MG63 (cell line): ENCODE results near the gene CCDC80. TPM values are rescaled to one million over a fixed set of nuclear protein-coding genes. Genes with fewer than 3 reads are reported as not detected.
A peak's percentile ranks its signal among the peaks of the same experiment; 100 is the strongest.
"Not testable (repeated sequence)": the region's sequence is repeated elsewhere in the genome, so short reads cannot be mapped to it uniquely, and the experiment has no call there.

ENCODE experiments used
- DNase-seq: peaks from one replicate; pipeline ENCODE4 v3.0.0-alpha.2; 2020
- H3K27me3 ChIP-seq: fragments of 250-450 bp; sonication (Bioruptor Pico); 2 replicates; pipeline ENCODE4 v1.5.1; 2020; ENCODE audit warnings: mild to moderate bottlenecking, moderate library complexity
- H3K36me3 ChIP-seq: fragments of 250-450 bp; sonication (Bioruptor Pico); 2 replicates; pipeline ENCODE4 v1.5.1; 2020; ENCODE audit warnings: mild to moderate bottlenecking, moderate library complexity
- H3K4me3 ChIP-seq: fragments of 250-450 bp; sonication (Bioruptor Pico); 2 replicates; pipeline ENCODE4 v1.5.1; 2020; ENCODE audit warnings: mild to moderate bottlenecking, moderate library complexity
- H3K9me3 ChIP-seq: fragments of 250-450 bp; sonication (Bioruptor Pico); 2 replicates; pipeline ENCODE4 v1.5.1; 2020; ENCODE audit warnings: mild to moderate bottlenecking, moderate library complexity
- total RNA-seq: library from RNA; depleted of rRNA; stranded (reverse); fragments of >200 nt; shearing (Covaris generic); gene quantifications from 2 replicates; pipeline ENCODE4 v1.2.3, GENCODE V29; 2014; ENCODE audit warnings: low replicate concordance

The CCDC80 gene
- total RNA-seq, 1 experiment from 2014 or later: 240 TPM

DNA sequence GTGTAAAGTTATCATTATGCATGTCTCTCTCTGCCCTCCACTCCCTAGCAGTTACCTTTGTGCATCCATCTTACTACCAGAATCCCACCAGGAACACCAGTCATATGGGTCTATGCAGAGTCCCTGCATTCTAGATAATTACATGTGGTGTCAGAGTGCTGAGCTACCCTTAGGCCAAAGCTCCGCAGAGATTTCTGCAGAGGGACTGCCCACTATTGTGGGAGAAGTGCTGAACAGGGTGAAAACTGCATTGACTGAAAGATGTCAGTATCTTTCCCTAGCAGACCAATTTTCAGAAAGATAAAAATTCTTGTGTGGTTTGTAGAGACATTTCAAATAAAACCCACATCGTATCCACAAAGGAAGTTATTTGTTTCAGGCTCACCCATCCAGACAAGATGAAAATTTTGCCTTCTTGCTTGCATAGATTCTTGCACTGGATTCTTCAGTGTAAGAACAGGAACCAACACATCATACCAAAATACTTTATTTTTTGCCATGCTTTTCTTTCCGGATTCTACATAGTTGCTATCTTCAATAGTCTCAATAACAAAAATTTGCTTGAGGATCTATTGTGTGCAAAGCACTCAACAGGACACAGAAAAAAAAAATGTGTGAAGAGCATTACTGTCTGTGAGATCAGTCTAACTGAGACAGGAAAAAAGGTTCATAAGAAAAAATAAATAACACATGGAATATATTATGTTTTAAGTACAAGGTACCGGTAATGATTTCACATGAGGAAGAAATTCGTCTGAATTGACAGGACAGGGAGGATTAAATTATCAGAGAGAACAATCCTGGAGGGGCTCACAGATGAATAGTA, 32.0 kb upstream of the CCDC80 start:
- DNase-seq: no peak
- H3K36me3 ChIP-seq: no peaks in the 10 kb centered on the region
- H3K4me3 ChIP-seq: no peak overlapping the region
- H3K9me3 ChIP-seq: 0 out of 2 replicates have a peak, but pooled peaks cover 2% of the 10 kb centered on the region
- no peaks in the 10 kb centered on the region for H3K27me3 ChIP-seq

DNA sequence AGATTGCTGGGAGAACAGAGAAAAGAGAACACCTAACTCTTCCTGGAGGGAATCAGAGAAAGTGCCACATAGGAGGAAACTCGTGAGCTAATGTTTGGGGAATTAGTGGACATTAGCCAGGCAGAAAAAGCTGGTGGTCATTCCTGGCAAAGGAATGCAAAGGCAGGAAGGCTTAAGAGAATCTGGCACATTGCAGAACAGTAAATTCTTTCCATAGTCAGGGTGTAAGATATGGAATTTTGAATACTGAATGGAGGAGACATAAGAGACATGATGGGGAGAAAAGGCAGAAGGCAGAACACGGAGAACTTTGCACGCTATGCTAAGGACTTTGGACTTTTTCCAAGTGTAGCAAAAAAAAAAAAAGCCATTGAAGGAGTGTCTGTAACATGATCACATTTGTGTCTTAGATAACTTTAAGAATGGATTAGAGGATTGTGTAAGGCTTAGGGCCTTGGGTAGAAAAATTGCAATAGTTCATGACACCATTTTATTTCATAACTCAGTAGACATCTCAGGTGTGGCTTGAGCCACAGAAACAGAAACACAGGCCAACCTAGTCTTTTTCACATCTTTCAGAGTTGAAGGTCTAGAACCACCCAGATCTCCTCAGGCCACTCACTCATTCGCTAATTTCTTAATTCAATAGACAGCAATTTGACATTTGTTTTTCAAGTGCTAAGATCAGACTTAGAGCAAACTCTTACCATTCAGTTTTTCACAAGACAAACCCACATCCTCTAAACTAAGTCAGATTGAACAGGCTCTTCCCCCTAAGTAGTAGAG, 31.2 kb upstream of the CCDC80 start:
- no peak overlapping the region for H3K4me3 ChIP-seq
- DNase-seq: peak; percentile 82
- 0 out of 2 replicates have a peak, but pooled peaks cover 2% of the 10 kb centered on the region for H3K9me3 ChIP-seq
- H3K27me3 ChIP-seq: no peaks in the 10 kb centered on the region
- H3K36me3 ChIP-seq: no peaks in the 10 kb centered on the region

DNA sequence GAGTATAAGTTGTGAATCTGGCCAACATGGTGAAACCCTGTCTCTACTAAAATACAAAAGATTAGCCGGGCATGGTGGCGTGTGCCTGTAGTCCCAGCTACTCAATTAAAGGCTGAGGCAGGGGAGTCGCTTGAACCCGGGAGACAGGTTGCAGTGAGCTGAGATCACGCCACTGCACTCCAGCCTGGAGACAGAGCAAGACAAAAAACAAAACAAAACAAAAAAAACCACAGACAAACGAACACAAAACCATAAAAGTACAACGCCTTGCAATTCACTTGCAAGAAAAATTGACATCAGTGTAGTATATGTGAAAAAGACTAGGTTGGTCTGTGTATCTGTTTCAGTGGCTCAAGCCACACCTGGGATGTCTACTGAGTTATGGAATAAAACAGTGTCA, 29.9 kb upstream of the CCDC80 start:
- no peak for DNase-seq
- no peak overlapping the region for H3K4me3 ChIP-seq
- no peaks in the 10 kb centered on the region for H3K27me3 ChIP-seq
- peaks cover 6% of the 10 kb centered on the region for H3K9me3 ChIP-seq
- H3K36me3 ChIP-seq: no peaks in the 10 kb centered on the region; the same call in 1 of the 2 replicates

DNA sequence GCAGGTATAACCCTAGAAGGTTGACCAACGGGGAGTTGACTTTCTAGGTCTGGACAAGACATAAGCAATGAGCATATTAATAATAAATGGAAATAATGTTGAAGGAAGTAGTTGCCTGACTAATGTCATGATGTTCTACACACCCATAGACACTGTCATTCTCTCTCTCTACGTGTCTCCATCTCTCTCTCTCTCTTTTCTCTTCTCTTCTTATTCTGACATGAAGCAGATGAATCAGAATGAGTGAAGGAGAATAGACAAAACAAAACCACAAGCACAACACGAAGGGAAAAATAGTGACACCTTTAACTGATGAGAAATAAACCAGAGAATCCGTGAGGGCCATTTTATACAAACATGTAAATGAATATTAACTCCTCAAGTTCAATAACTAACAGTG, 26.7 kb upstream of the CCDC80 start:
- Histone ChIP-seq H3K9me3 (peaks cover 18% of the 10 kb centered on the region), H3K4me3 (no peak overlapping the region), H3K27me3 (no peaks in the 10 kb centered on the region), H3K36me3 (no peaks in the 10 kb centered on the region; the same call in 1 of the 2 replicates)
- DNase-seq: no peak

DNA sequence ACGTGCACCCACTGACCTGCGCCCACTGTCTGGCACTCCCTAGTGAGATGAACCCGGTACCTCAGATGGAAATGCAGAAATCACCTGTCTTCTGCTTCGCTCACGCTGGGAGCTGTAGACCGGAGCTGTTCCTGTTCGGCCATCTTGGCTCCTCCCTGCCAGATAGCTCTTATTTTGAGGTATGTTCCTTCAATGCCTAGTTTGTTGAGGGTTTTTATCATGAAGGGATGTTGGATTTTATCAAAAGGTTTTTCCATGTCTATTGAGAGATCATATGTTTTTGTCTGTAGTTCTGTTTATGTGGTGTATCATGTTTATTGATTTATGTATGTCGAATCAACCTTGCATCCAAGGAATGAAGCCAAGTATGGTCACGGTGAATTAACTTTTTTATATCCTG, 24.1 kb upstream of the CCDC80 start:
- not testable (repeated sequence) for DNase-seq, H3K27me3 ChIP-seq, H3K4me3 ChIP-seq, H3K36me3 ChIP-seq
- H3K9me3 ChIP-seq: peaks cover 21% of the 10 kb centered on the region

DNA sequence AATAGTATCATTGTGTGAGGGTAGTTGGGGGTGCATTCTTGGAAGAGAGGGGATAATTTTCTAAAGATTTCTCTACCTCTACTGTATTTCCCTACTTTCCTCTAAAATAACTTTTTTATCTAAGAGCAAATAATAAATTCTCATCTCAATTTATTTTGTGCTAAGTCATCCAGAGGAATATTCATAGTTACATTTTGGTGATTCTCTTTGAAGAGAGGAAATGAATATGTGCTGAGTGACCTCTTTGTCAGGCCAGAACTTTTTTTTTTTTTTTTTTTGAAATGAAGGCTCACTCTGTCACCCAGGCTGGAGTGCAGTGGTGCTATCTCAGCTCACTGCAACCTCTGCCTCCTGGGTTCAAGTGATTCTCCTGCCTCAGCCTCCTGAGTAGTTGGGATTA, 15.1 kb upstream of the CCDC80 start:
- Histone ChIP-seq H3K36me3 (peaks cover 4% of the 10 kb centered on the region; the same call in 1 of the 2 replicates), H3K9me3 (peaks cover 8% of the 10 kb centered on the region), H3K27me3 (no peaks in the 10 kb centered on the region), H3K4me3 (no peak overlapping the region)
- no peak for DNase-seq

DNA sequence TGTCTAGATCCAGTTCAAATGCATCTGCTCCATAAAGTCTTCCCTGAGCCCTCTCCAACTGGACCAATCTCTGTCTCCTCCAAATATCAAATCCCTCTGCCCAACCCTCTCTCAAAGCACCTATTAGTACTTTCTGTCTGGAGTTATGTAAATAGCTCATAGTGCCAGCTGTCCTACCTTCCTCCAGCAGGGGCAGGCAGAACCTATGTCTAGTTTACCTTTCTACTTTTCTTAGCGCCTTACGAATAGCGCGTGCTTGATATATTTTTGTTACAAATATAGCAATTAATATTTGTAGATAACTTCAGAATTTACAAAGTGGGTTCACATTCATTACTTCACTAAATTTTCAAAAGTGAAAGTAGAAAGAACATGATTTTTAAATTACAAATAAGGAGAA, 14.0 kb upstream of the CCDC80 start:
- no peak for DNase-seq
- Histone ChIP-seq H3K4me3 (no peak overlapping the region), H3K36me3 (peaks cover 4% of the 10 kb centered on the region; the same call in 1 of the 2 replicates), H3K27me3 (no peaks in the 10 kb centered on the region), H3K9me3 (peaks cover 8% of the 10 kb centered on the region)

DNA sequence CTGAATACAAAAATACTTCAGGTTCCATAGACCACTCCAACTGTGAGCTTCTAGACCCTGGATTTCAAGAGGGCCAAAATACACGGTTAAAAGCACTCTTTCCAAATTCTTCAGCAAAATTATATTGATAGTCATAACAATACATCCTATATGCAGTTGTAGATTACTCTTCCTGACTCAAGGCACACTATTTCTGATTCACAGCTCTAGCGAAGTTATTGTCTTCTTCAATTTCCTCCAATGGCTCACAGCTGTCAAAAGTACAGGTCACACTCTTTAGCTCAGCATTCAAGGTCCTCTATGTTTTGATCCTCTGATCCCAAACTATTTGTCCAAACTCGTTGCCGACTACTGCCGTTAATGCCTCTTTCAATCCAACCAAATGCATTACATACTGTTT, 13.5 kb upstream of the CCDC80 start:
- H3K36me3 ChIP-seq: peaks cover 4% of the 10 kb centered on the region; the same call in 1 of the 2 replicates

DNA sequence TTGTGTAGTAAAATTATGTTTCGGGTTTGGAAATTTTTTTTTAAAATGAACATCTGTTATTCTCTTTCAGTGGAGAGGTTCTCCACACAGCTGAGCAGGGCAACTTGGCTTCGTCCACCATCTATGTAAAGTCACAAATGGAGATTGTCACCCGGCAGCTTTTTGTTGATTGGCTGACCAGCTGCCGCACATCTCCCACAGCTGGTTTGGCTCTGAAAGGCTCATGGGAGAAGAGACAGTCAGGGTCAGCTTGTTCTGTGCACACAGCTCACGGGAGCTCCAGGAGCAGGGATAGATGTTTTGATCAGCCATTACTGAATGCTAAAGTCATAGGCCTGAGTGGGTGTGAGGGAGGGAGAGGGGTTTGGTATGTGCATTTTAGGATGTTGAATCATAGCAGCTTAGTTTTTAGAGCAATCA, 12.9 kb upstream of the CCDC80 start:
- Histone ChIP-seq H3K4me3 (no peak overlapping the region), H3K27me3 (no peaks in the 10 kb centered on the region), H3K36me3 (peaks cover 4% of the 10 kb centered on the region; the same call in 1 of the 2 replicates), H3K9me3 (peaks cover 8% of the 10 kb centered on the region)
- DNase-seq: peak; percentile 88

More for the DNA sequence above, 13.5 kb upstream of the CCDC80 start:
- no peak for DNase-seq
- H3K9me3 ChIP-seq: peaks cover 8% of the 10 kb centered on the region
- no peaks in the 10 kb centered on the region for H3K27me3 ChIP-seq
- H3K4me3 ChIP-seq: no peak overlapping the region

DNA sequence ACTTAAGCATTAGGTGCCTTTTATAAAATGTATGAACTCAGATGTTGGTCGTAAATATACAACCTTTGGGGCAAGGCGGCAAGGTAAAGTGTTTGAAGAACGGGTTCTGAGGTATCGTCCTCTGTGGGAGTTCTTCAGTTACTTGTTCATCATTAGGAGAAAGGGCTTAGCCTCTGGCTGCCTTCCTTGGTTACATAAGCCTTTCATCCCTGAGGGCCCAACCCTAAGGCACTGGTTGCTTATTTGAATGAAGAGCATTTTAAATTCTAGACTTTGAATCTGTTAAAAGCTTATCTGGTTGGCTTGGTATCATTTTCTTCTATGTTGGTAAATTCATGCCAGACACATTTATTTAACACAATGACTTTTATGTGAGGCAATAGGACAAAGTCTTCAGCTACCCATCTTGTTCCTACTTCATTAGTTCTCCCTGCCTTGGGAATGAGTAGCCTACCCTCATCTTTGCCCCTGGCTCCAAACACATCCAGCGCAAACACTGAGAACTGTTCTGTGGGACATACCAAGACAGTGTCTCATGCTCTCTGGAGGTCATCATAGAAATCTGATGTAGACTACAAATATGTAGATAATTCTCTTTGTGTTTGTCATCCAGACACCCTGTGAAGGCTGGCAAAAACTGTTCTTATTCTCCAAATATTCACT, 12.4 kb upstream of the CCDC80 start:
- H3K9me3 ChIP-seq: peaks cover 5% of the 10 kb centered on the region
- H3K36me3 ChIP-seq: peaks cover 4% of the 10 kb centered on the region; the same call in 1 of the 2 replicates
- no peaks in the 10 kb centered on the region for H3K27me3 ChIP-seq
- DNase-seq: peak; percentile 89
- H3K4me3 ChIP-seq: no peak overlapping the region

DNA sequence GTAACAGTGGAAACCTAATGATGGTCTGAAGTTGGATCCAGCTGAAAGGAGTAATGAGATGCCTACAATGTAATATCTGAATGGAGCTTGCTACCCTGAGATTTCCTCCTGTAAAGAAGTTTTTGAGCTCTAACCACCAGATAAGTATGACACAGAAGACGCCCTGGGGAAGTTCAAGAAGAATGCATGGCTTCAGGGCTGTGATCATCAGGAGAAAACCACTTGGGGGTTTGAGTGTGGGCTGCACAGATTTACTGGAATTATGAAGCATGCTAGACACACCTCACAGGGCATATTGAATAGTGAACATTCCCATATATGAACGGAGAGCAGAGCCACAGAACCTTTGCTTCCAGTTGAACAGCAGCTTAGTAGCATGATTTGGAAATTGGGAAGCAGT, 10.6 kb upstream of the CCDC80 start:
- H3K4me3 ChIP-seq: no peak overlapping the region
- no peaks in the 10 kb centered on the region for H3K9me3 ChIP-seq
- DNase-seq: no peak
- no peaks in the 10 kb centered on the region for H3K27me3 ChIP-seq
- no peaks in the 10 kb centered on the region for H3K36me3 ChIP-seq

DNA sequence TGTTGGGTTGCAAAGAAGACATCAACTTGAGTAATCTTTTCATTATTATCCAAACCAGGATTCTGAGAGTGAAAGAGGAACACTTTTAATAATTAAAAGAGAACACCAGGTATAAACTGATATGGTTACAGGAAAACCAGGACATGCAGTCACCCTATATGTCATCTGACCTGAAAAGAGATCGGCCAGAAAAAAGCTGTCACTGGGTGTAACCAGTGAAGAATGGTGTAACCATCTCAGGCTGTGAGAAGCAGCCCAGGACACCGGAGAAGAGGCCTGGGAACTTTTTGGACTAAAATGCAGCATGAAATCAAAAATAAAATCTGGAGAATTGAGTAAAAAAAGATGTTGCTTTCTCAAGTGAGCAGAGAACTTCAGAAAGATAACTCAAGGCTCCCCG, 10.1 kb upstream of the CCDC80 start:
- H3K36me3 ChIP-seq: no peaks in the 10 kb centered on the region
- no peaks in the 10 kb centered on the region for H3K27me3 ChIP-seq
- H3K4me3 ChIP-seq: no peak overlapping the region
- DNase-seq: no peak
- H3K9me3 ChIP-seq: no peaks in the 10 kb centered on the region

DNA sequence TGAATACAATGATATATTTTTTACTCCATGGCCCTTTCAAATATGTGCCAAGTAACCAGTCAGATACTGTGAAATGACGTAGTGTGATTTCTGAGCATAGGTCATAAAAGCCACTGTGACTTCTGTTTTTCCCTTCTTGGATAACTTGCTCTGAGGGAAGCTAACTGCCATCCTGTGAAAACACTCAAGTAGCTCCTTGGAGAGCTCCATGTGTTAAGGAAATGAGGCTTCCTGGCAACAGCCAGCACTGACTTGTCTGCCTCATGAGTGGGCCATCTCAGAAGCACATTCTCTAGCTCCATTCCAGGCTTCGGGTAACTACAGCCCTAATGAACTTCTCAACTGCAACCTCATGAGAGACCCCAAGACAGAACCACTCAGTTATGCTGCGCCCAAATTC, 9.5 kb upstream of the CCDC80 start:
- Histone ChIP-seq H3K9me3 (no peaks in the 10 kb centered on the region), H3K4me3 (no peak overlapping the region), H3K27me3 (no peaks in the 10 kb centered on the region), H3K36me3 (no peaks in the 10 kb centered on the region)
- no peak for DNase-seq

DNA sequence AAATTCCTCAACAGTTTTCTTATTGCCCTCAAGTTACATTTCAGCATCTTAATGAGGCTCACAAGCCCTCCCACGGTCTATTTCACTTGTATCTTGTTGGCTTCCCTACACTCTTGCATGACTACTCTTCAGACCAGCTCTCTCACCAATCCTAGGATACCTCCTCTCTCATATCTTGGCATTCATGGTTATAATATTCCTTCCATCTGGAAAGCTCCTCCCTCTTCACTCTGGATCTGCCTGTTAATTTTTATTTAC, 8.5 kb upstream of the CCDC80 start:
- no peak overlapping the region for H3K4me3 ChIP-seq
- no peaks in the 10 kb centered on the region for H3K9me3 ChIP-seq
- DNase-seq: peak; percentile 75
- H3K36me3 ChIP-seq: no peaks in the 10 kb centered on the region
- H3K27me3 ChIP-seq: no peaks in the 10 kb centered on the region

DNA sequence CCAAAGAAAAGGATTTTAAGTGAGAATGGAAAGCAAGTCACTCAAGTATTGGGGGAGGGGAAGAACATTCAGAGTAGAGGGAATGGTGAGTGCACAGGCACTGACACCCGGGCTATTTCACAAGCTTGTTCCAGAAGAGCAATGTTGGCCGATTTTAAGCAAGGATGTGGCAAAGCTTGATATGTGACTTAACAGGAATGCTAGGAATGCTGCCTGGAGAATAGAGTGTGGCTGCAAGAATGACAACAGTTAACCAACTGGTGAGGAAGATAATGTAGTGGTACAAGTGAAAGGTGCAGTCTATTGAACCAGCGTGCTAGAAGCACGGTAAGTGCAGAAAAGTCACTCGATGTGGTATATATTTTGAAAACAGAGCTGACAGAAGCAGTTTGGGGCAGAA, 6.2 kb upstream of the CCDC80 start:
- DNase-seq: peak; percentile 71
- no peaks in the 10 kb centered on the region for H3K9me3 ChIP-seq
- no peaks in the 10 kb centered on the region for H3K36me3 ChIP-seq
- H3K27me3 ChIP-seq: no peaks in the 10 kb centered on the region
- no peak overlapping the region for H3K4me3 ChIP-seq

DNA sequence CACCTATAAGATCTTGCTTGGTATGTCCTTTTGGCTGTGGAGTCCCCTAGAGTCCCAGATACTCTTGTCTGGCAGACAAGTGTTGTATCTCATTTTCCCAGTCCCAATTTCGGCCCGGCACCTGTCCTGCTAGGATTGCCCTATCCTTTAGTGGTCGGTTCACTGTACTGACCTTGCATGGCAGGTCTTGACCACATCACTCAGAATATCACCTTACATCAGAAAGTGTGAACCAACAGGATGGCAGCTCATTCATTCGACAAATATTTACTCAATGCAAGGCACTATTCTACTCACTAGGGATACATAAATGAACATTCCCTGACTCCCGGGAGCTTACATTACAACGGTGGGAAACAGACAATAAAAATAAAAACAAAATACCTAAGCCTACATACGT, 5.7 kb upstream of the CCDC80 start:
- H3K27me3 ChIP-seq: no peaks in the 10 kb centered on the region
- H3K9me3 ChIP-seq: no peaks in the 10 kb centered on the region
- no peaks in the 10 kb centered on the region for H3K36me3 ChIP-seq
- DNase-seq: no peak
- no peak overlapping the region for H3K4me3 ChIP-seq

DNA sequence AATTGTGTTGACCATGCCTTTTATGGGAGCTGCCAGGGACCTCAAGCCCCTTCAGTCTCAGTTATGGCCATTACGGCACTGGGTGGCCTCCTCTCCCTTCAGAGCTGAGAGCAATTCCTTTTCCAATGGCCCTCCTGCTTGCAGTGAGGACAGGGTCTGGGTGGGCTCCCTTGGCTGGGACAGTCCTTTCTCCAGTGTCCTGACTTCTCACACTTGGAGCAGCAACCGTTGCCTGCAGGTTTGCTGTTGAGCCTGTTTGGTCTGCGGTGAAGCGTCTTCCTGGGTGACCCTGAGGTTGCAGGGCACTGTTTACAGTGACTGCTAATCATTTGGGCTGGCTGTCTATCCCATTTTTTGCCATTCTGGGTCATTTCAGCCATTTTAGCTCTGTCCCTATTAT, 3.5 kb upstream of the CCDC80 start:
- H3K36me3 ChIP-seq: 0 out of 2 replicates have a peak, but pooled peaks cover under 1% of the 10 kb centered on the region
- H3K9me3 ChIP-seq: no peaks in the 10 kb centered on the region
- no peaks in the 10 kb centered on the region for H3K27me3 ChIP-seq
- H3K4me3 ChIP-seq: no peak overlapping the region
- no peak for DNase-seq
